DOHH2 (cell line): Measurements from ENCODE around the gene C20orf204.

Source experiments
- H3F3A ChIP-seq: fragments of 200-600 bp; sonication (generic), shearing (Covaris generic); 2 replicates; pipeline ENCODE4 v1.6.0; 2016; ENCODE audit warnings: antibody characterized with exemption, mild to moderate bottlenecking; ENCODE audit not compliant: control insufficient read depth, insufficient read depth
- H3K27ac ChIP-seq: fragments of 200-600 bp; sonication (generic); 2 replicates; pipeline ENCODE4 v1.5.1; 2014; ENCODE audit warnings: low read depth, mild to moderate bottlenecking, low read length, moderate library complexity
- H3K27me3 ChIP-seq: fragments of 200-600 bp; sonication (generic); 2 replicates; pipeline ENCODE4 v1.6.1; 2014; ENCODE audit warnings: mild to moderate bottlenecking, low read length, mixed read lengths; ENCODE audit not compliant: control insufficient read depth
- H3K36me3 ChIP-seq: fragments of 200-600 bp; sonication (generic); 2 replicates; pipeline ENCODE4 v1.6.1; 2014; ENCODE audit warnings: mild to moderate bottlenecking, low read length, moderate library complexity, mixed read lengths; ENCODE audit not compliant: control insufficient read depth
- H3K4me1 ChIP-seq: fragments of 200-600 bp; sonication (generic); 2 replicates; pipeline ENCODE4 v1.6.1; 2014; ENCODE audit warnings: mild to moderate bottlenecking, low read length, mixed read lengths; ENCODE audit not compliant: control insufficient read depth
- H3K4me2 ChIP-seq: fragments of 200-600 bp; sonication (generic); 2 replicates; pipeline ENCODE4 v1.6.0; 2014; ENCODE audit warnings: mild to moderate bottlenecking, low read length, moderate library complexity
- H3K4me3 ChIP-seq: fragments of 200-600 bp; sonication (generic); 2 replicates; pipeline ENCODE4 v1.5.1; 2014; ENCODE audit warnings: mild to moderate bottlenecking, low read length, mixed read lengths
- H3K79me2 ChIP-seq: fragments of 200-600 bp; sonication (generic); 2 replicates; pipeline ENCODE4 v1.6.1; 2014; ENCODE audit warnings: mild to moderate bottlenecking, low read length, mixed read lengths; ENCODE audit not compliant: control insufficient read depth
- H3K9me2 ChIP-seq: fragments of 200-600 bp; sonication (generic); replicated peaks from 2 replicates; pipeline ENCODE4 v1.6.1; 2014; ENCODE audit warnings: mild to moderate bottlenecking, low read length, mixed read lengths; ENCODE audit not compliant: control insufficient read depth
- H3K9me3 ChIP-seq: fragments of 200-600 bp; sonication (generic); 2 replicates; pipeline ENCODE4 v1.6.1; 2014; ENCODE audit warnings: antibody characterized with exemption, low read length, mixed read lengths; ENCODE audit not compliant: control insufficient read depth, insufficient read depth
- H4K20me1 ChIP-seq: fragments of 200-600 bp; sonication (generic); 2 replicates; pipeline ENCODE4 v1.6.0; 2014; ENCODE audit warnings: low read depth, mild to moderate bottlenecking, antibody characterized with exemption, low read length, moderate library complexity; ENCODE audit not compliant: control insufficient read depth, insufficient read depth
- CTCF ChIP-seq: fragments of 200-600 bp; sonication (generic); IDR thresholded peaks from one replicate; pipeline ENCODE4 v1.5.1; 2014; ENCODE audit warnings: antibody characterized with exemption, mild to moderate bottlenecking, low read depth, low read length; ENCODE audit not compliant: poor library complexity, severe bottlenecking
- EZH2phosphoT487 ChIP-seq: fragments of 200-600 bp; sonication (generic); IDR thresholded peaks from 2 replicates; pipeline ENCODE4 v1.6.1; 2017; ENCODE audit warnings: borderline replicate concordance, mild to moderate bottlenecking, antibody characterized with exemption, low read length, moderate library complexity, mixed read lengths

C20orf204 gene

GRCh38 chr20:64040231-64041039 lies 4.5 kb downstream of the C20orf204 start:
- Histone ChIP-seq H3K4me1 (peaks cover 71% of the 10 kb centered on the region), H3K27me3 (no peaks in the 10 kb centered on the region), H3K79me2 (no peaks in the 10 kb centered on the region), H3F3A (peaks cover 19% of the 10 kb centered on the region), H3K36me3 (peaks cover 5% of the 10 kb centered on the region; the same call in 1 of the 2 replicates), H4K20me1 (no peaks in the 10 kb centered on the region), H3K4me3 (no peak overlapping the region), H3K9me2 (no peaks in the 10 kb centered on the region), H3K4me2 (peak overlapping the region; percentile 85; the same call in 1 of the 2 replicates), H3K27ac (no peak overlapping the region), H3K9me3 (no peaks in the 10 kb centered on the region)
- no peak for TF ChIP-seq CTCF
- no peak for TF ChIP-seq EZH2phosphoT487

- TF ChIP-seq EZH2phosphoT487 = no peak
- no peak for TF ChIP-seq CTCF
- H3K79me2 ChIP-seq = no peaks in the 10 kb centered on the region
- peak overlapping the region; percentile 37 for H3K27ac ChIP-seq
- H3K36me3 ChIP-seq = no peaks in the 10 kb centered on the region
- no peaks in the 10 kb centered on the region for H3K9me2 ChIP-seq
- H4K20me1 ChIP-seq = no peaks in the 10 kb centered on the region
- peak overlapping the region; percentile 74 for H3K4me3 ChIP-seq
- peaks cover 63% of the 10 kb centered on the region for H3K4me1 ChIP-seq
- H3F3A ChIP-seq = peaks cover 19% of the 10 kb centered on the region
- H3K9me3 ChIP-seq = no peaks in the 10 kb centered on the region
- H3K4me2 ChIP-seq = peak overlapping the region; percentile 85
- H3K27me3 ChIP-seq = no peaks in the 10 kb centered on the region
These were observed 5.2 kb downstream of the C20orf204 start for GRCh38 chr20:64041040-64041780.

- Histone ChIP-seq H3K9me3 (no peaks in the 10 kb centered on the region), H3K4me2 (peak overlapping the region; percentile 85), H3F3A (peaks cover 19% of the 10 kb centered on the region), H3K4me1 (peaks cover 58% of the 10 kb centered on the region), H3K36me3 (no peaks in the 10 kb centered on the region), H3K27me3 (no peaks in the 10 kb centered on the region), H3K79me2 (no peaks in the 10 kb centered on the region), H3K27ac (peak overlapping the region; percentile 37), H3K9me2 (no peaks in the 10 kb centered on the region), H4K20me1 (no peaks in the 10 kb centered on the region), H3K4me3 (peak overlapping the region; percentile 74)
- TF ChIP-seq EZH2phosphoT487 = no peak
- no peak for TF ChIP-seq CTCF
These were observed 5.7 kb downstream of the C20orf204 start for GRCh38 chr20:64041781-64042053.
